ENCODE measurements around the gene DLX1. TPM values are rescaled to one million over a fixed set of nuclear protein-coding genes. Genes with fewer than 3 reads are reported as not detected.

DLX1 gene
- total RNA-seq, 4 donors from 2014 or later: 0.14 TPM; not detected in 3

DNA sequence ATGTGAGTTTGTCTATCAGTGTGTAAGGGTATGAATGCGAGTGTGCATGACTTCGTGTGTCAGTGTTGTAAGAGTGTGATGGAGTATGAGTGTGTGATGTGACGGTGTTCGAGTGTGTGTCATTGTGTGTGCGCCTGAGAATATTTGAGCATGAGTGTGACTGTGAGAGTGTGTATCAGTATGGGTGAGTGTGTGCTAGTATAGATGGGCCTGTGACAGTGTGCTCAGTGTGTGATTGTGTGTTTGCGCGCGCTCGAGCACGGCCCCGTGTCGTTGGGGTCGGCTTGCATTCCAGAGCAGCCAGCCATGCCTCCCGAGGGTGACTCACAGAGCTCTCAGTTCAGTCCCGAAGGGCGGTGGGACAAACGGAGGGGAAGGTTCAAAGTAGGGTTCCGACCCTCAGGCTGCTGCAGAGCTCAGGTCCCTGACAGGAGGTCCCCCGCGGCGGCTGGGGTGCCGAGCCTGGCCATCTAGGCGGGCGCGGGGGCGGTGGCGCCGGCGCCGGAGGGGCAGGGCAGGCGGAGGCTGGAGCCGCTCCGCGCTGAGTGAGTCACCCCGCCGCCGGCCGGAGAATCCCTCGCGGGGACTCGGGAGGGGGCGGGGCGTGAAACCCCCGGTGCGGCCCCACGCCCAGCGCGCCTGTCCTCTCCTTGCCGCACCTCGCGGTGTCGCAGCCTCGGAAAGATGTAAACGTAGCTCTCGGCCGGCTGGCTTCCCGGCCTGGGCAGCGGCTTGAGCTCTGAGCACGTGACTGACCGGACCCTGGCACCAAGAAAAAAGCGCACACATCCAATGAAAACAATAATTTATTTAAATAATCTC lies 13.6 kb downstream of the DLX1 start:
- DNase-seq: no peak
- TF ChIP-seq POLR2A (IDR thresholded peaks at IDR 0.05): no peak
- TF ChIP-seq, protein P1, sequence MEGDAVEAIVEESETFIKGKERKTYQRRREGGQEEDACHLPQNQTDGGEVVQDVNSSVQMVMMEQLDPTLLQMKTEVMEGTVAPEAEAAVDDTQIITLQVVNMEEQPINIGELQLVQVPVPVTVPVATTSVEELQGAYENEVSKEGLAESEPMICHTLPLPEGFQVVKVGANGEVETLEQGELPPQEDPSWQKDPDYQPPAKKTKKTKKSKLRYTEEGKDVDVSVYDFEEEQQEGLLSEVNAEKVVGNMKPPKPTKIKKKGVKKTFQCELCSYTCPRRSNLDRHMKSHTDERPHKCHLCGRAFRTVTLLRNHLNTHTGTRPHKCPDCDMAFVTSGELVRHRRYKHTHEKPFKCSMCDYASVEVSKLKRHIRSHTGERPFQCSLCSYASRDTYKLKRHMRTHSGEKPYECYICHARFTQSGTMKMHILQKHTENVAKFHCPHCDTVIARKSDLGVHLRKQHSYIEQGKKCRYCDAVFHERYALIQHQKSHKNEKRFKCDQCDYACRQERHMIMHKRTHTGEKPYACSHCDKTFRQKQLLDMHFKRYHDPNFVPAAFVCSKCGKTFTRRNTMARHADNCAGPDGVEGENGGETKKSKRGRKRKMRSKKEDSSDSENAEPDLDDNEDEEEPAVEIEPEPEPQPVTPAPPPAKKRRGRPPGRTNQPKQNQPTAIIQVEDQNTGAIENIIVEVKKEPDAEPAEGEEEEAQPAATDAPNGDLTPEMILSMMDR (IDR thresholded peaks at IDR 0.05): no peak
- no peaks in the 10 kb centered on the region for H3K36me3 ChIP-seq
- peaks cover 93% of the 10 kb centered on the region in 2 donors for H3K27me3 ChIP-seq
- no peaks in the 10 kb centered on the region for H3K9me3 ChIP-seq
- H3K4me3 ChIP-seq: peak overlapping the region in 1 of 2 donors; percentile 3
- H3K4me1 ChIP-seq: peaks cover 0 to 29% of the 10 kb centered on the region in 2 donors
- intact Hi-C loops (cut with DNase I; ENCODE audit: low total_unique reads): no loop called here
- no peak overlapping the region for H3K27ac ChIP-seq

DNA sequence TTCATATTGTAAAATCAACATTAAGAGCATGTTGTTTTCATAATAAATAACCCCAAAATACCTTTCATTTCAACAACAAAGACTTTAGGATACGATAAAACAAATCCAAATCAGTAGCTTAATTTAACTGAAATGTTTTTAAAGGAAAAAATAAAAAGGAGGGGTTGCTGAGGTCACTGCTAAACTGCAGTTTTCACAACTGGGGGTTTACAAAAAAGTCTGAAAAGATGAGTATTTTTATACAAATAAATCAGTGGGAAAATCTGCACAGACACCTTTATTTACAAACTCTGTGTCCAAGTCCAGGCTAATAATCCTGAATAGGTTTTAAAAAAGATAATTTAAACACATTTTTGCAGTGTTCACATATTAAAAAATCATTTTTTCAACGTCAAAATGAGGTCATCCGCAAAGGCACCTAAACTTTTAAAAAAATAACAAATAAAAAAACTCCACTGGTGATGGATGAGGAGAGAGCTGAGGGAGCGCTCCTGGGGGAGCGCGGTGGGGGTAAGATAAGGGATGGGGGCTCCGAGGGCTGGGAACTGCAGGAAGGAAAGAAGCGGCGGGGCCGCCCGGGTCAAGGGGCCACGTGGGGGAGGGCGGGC lies 14.3 kb downstream of the DLX1 start:
- peaks cover 93% of the 10 kb centered on the region in 2 donors for H3K27me3 ChIP-seq

DNA sequence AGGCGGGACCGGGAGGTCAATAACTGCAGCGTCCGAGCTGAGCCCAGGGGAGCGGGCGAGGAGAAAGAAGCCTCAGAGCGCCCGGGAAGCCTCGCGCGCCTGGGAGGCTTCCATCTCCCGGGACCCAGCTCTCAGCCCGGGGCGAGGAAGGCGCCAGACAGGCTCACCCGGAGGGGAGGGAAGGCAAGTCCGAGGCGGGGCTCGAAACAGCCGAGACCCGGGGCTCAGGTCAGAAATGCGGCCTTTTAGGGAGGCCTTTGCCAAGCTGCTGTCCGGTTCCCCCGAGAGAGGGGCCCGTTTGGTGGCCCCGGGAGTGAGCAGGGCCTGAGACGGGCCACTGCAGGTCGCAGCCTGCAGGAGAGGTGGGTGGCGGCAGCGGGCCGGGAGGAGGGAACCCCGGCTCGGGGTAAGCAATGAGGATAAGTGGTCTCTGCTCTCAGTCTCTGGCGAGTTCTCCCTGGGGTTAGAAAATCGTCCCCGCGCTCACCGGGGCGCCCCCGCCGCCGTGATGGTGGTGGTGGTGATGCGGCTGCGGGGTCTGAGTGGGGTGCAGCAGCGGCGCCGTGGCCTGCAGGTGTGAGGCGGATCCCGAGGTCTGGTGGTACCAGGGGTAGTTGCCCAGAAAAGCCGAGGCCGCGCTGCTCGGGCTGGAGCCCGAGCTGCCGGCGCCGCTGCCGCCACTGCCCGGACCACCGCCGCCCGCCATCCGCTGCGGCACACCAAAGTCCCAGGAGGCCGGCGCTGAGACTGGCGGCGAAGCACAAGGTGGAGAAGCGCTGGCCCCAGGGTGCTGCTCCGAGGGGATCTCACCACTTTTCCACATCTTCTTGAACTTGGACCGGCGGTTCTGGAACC lies 15.0 kb downstream of the DLX1 start:
- intact Hi-C loops (cut with DNase I; ENCODE audit: low total_unique reads): no loop called here

More for the DNA sequence above, 14.3 kb downstream of the DLX1 start:
- intact Hi-C loops (cut with DNase I; ENCODE audit: low total_unique reads): no loop called here
- H3K36me3 ChIP-seq: no peaks in the 10 kb centered on the region
- no peak overlapping the region for H3K4me3 ChIP-seq
- H3K9me3 ChIP-seq: no peaks in the 10 kb centered on the region
- no peak overlapping the region for H3K27ac ChIP-seq
- TF ChIP-seq, protein P1 (IDR thresholded peaks at IDR 0.05): no peak
- no peak for TF ChIP-seq POLR2A (IDR thresholded peaks at IDR 0.05)
- H3K4me1 ChIP-seq: peaks cover 0 to 25% of the 10 kb centered on the region in 2 donors
- no peak for DNase-seq

DNA sequence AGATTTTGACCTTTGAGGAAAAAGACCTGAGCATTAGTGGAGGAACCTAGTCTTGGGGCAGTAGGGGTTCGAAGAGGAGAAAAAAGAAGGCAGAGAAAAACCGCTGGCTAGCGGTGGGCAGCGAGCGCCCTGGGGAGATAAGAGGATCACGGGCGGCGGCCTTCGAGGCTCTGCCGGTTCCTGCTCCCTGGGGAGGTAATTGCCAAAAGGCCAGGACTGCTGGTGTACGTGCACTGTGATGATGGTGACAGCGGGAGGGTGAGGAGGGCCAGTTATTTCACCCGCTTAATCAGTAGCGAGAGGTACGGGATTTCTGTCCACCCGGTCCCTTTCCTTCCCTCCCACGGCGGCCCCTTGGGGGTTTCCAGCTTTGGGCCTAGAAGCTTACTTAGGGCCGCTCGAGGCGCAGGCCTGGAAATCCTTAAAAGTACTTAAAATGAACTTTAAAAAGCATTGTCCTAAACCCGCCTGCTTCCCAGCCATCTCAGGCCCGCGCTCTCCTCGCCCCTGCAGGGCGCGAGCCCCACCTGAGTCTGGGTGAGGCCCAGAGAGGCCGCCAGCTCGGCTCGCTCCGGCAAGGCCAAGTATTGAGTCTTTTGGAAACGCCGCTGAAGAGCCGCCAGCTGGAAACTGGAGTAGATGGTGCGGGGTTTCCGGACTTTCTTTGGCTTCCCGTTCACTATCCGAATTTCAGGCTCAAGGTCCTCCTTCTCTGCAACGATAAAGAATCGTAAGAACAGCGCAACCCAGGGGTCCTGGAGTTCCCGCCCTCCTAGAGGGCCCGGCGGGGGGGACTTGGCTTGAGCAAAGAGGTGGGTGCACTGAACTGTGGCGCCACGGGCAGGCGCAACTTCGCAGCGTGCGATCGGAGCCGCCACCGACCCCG lies 15.9 kb downstream of the DLX1 start:
- H3K9me3 ChIP-seq: no peaks in the 10 kb centered on the region
- H3K4me3 ChIP-seq: no peak overlapping the region
- peaks cover 0 to 15% of the 10 kb centered on the region in 2 donors for H3K4me1 ChIP-seq
- no peak for DNase-seq
- no peak overlapping the region for H3K27ac ChIP-seq
- intact Hi-C loops (cut with DNase I; ENCODE audit: low total_unique reads): no loop called here
- H3K36me3 ChIP-seq: no peaks in the 10 kb centered on the region
- H3K27me3 ChIP-seq: peaks cover 88 to 93% of the 10 kb centered on the region in 2 donors
- TF ChIP-seq POLR2A (IDR thresholded peaks at IDR 0.05): no peak
- TF ChIP-seq, protein P1 (IDR thresholded peaks at IDR 0.05): no peak

More for the DNA sequence above, 15.0 kb downstream of the DLX1 start:
- TF ChIP-seq, protein P1 (IDR thresholded peaks at IDR 0.05): no peak
- TF ChIP-seq POLR2A (IDR thresholded peaks at IDR 0.05): no peak
- H3K36me3 ChIP-seq: no peaks in the 10 kb centered on the region
- H3K27me3 ChIP-seq: peaks cover 91 to 93% of the 10 kb centered on the region in 2 donors
- H3K4me3 ChIP-seq: no peak overlapping the region
- no peaks in the 10 kb centered on the region for H3K9me3 ChIP-seq
- H3K4me1 ChIP-seq: peaks cover 0 to 18% of the 10 kb centered on the region in 2 donors
- no peak for DNase-seq
- H3K27ac ChIP-seq: no peak overlapping the region

All from uterus (tissue), 4 donors.